ENCODE data around the gene PLXNA1.

The PLXNA1 gene

GRCh38 chr3:126977821-126978220, 5.1 kb upstream of the PLXNA1 start:
- CTCF ChIA-PET: interaction anchor here (0.6 to 1.8 kb wide), 3 partner anchors 80 to 225 kb away, joined by 4 to 6 read pairs (median 4); no protein-coding TSS in a partner anchor
- TF ChIP-seq CTCF (conservative IDR thresholded peaks at IDR 0.05; ENCODE audit: low read depth): no peak

GRCh38 chr3:126978291-126978690, 4.6 kb upstream of the PLXNA1 start:
- TF ChIP-seq CTCF (conservative IDR thresholded peaks at IDR 0.05; ENCODE audit: low read depth): no peak
- DNase-seq (ENCODE audit: low spot score): no peak
- no peak overlapping the region for H3K27ac ChIP-seq
- ChIA-PET POLR2A (ENCODE audit: low non-redundant PET) (no interaction called here), CTCF (interaction anchor here (1.8 kb wide), 1 partner anchor 226 kb away, joined by 6 read pairs; no protein-coding TSS in a partner anchor)

More at GRCh38 chr3:126977821-126978220, 5.1 kb upstream of the PLXNA1 start:
- DNase-seq (ENCODE audit: low spot score): no peak
- H3K27ac ChIP-seq: no peak overlapping the region
- POLR2A ChIA-PET (ENCODE audit: low non-redundant PET): no interaction called here

- no peak for TF ChIP-seq CTCF (conservative IDR thresholded peaks at IDR 0.05; ENCODE audit: low read depth)
- CTCF ChIA-PET: interaction anchor here (0.7 kb wide), 1 partner anchor 226 kb away, joined by 3 read pairs; no protein-coding TSS in a partner anchor
- no peak for DNase-seq (ENCODE audit: low spot score)
- POLR2A ChIA-PET (ENCODE audit: low non-redundant PET): no interaction called here
- H3K27ac ChIP-seq: peak overlapping the region; percentile 20; the same call in 1 of the 2 replicates
These were observed 3.8 kb upstream of the PLXNA1 start for GRCh38 chr3:126979046-126979628.

- H3K27ac ChIP-seq: no peak overlapping the region; the same call in 1 of the 2 replicates
- CTCF ChIA-PET: interaction anchor here (0.6 to 1.5 kb wide), 3 partner anchors 10 to 83 kb away, joined by 3 to 6 read pairs (median 5); no protein-coding TSS in a partner anchor
- DNase-seq (ENCODE audit: low spot score): no peak
- POLR2A ChIA-PET (ENCODE audit: low non-redundant PET): no interaction called here
- TF ChIP-seq CTCF (conservative IDR thresholded peaks at IDR 0.05; ENCODE audit: low read depth): no peak
These were observed 2.6 kb upstream of the PLXNA1 start for GRCh38 chr3:126980266-126980811.

GRCh38 chr3:126982126-126982470, 817 bp upstream of the PLXNA1 start:
- CTCF ChIA-PET: interaction anchor here (0.5 to 2.0 kb wide), 17 partner anchors 9 to 443 kb away, joined by 3 to 18 read pairs (median 4); no protein-coding TSS in a partner anchor
- no peak for TF ChIP-seq CTCF (conservative IDR thresholded peaks at IDR 0.05; ENCODE audit: low read depth)
- DNase-seq (ENCODE audit: low spot score): no peak
- H3K27ac ChIP-seq: peak overlapping the region; percentile 79
- POLR2A ChIA-PET (ENCODE audit: low non-redundant PET): no interaction called here

GRCh38 chr3:126983276-126983652, 349 bp downstream of the PLXNA1 start:
- POLR2A ChIA-PET (ENCODE audit: low non-redundant PET): no interaction called here
- H3K27ac ChIP-seq: peak overlapping the region; percentile 79
- no peak for TF ChIP-seq CTCF (conservative IDR thresholded peaks at IDR 0.05; ENCODE audit: low read depth)
- CTCF ChIA-PET: interaction anchor here (0.9 to 1.4 kb wide), 3 partner anchors 12 to 231 kb away, joined by 3 to 6 read pairs (median 3); no protein-coding TSS in a partner anchor
- DNase-seq (ENCODE audit: low spot score): no peak

Measured in RWPE1 (cell line).